IPS-15b (cell line): ENCODE data around the gene EMC10.
A peak's percentile ranks its signal among the peaks of the same experiment; 100 is the strongest.
"Not testable (repeated sequence)": the region's sequence is repeated elsewhere in the genome, so short reads cannot be mapped to it uniquely, and the experiment has no call there.

ENCODE experiments used
- H3K27me3 ChIP-seq: one replicate; pipeline ENCODE4 v1.6.1; 2013; ENCODE audit warnings: low read length; ENCODE audit not compliant: control insufficient read depth, insufficient read depth
- H3K36me3 ChIP-seq: one replicate; pipeline ENCODE4 v1.6.1; 2013; ENCODE audit warnings: low read length; ENCODE audit not compliant: control insufficient read depth, insufficient read depth
- H3K4me1 ChIP-seq: one replicate; pipeline ENCODE4 v1.6.1; 2013; ENCODE audit warnings: mild to moderate bottlenecking, low read length; ENCODE audit not compliant: control insufficient read depth, insufficient read depth
- H3K4me3 ChIP-seq: one replicate; pipeline ENCODE4 v1.5.1; 2013; ENCODE audit warnings: low read depth, low read length
- H3K9ac ChIP-seq: one replicate; pipeline ENCODE4 v1.6.1; 2013; ENCODE audit warnings: low read depth, mild to moderate bottlenecking, low read length
- H3K9me3 ChIP-seq: one replicate; pipeline ENCODE4 v1.6.1; 2013; ENCODE audit warnings: mild to moderate bottlenecking, low read length; ENCODE audit not compliant: control insufficient read depth, insufficient read depth

EMC10 gene

GRCh38 chr19:50435627-50436026 is 40.7 kb upstream of the EMC10 start:
- Histone ChIP-seq H3K27me3 (peaks cover 4% of the 10 kb centered on the region), H3K9me3 (no peaks in the 10 kb centered on the region), H3K4me3 (no peak overlapping the region), H3K4me1 (peaks cover 11% of the 10 kb centered on the region), H3K9ac (no peak overlapping the region), H3K36me3 (no peaks in the 10 kb centered on the region)

- no peaks in the 10 kb centered on the region for H3K9me3 ChIP-seq
- H3K4me3 ChIP-seq: no peak overlapping the region
- H3K27me3 ChIP-seq: no peaks in the 10 kb centered on the region
- H3K4me1 ChIP-seq: peaks cover 6% of the 10 kb centered on the region
- no peaks in the 10 kb centered on the region for H3K36me3 ChIP-seq
- no peak overlapping the region for H3K9ac ChIP-seq
These were observed 38.4 kb upstream of the EMC10 start for GRCh38 chr19:50437862-50438449.

GRCh38 chr19:50439130-50439529 is 37.2 kb upstream of the EMC10 start:
- not testable (repeated sequence) for H3K36me3 ChIP-seq, H3K9ac ChIP-seq, H3K4me3 ChIP-seq, H3K4me1 ChIP-seq, H3K9me3 ChIP-seq, H3K27me3 ChIP-seq

GRCh38 chr19:50444059-50444458 is 32.2 kb upstream of the EMC10 start:
- no peak overlapping the region for H3K4me3 ChIP-seq
- H3K27me3 ChIP-seq: no peaks in the 10 kb centered on the region
- no peaks in the 10 kb centered on the region for H3K9me3 ChIP-seq
- H3K9ac ChIP-seq: no peak overlapping the region
- no peaks in the 10 kb centered on the region for H3K4me1 ChIP-seq
- H3K36me3 ChIP-seq: no peaks in the 10 kb centered on the region

GRCh38 chr19:50447053-50447452 is 29.3 kb upstream of the EMC10 start:
- Histone ChIP-seq H3K36me3 (no peaks in the 10 kb centered on the region), H3K9me3 (no peaks in the 10 kb centered on the region), H3K4me1 (no peaks in the 10 kb centered on the region), H3K27me3 (peaks cover 6% of the 10 kb centered on the region), H3K4me3 (no peak overlapping the region), H3K9ac (no peak overlapping the region)

- Histone ChIP-seq H3K4me1 (no peaks in the 10 kb centered on the region), H3K27me3 (peaks cover 6% of the 10 kb centered on the region)
These were observed 28.6 kb upstream of the EMC10 start for GRCh38 chr19:50447750-50448149.

GRCh38 chr19:50449236-50449899 is 26.9 kb upstream of the EMC10 start:
- no peak overlapping the region for H3K4me3 ChIP-seq
- H3K4me1 ChIP-seq: no peaks in the 10 kb centered on the region
- H3K9me3 ChIP-seq: no peaks in the 10 kb centered on the region
- H3K27me3 ChIP-seq: peaks cover 6% of the 10 kb centered on the region
- H3K9ac ChIP-seq: no peak overlapping the region
- H3K36me3 ChIP-seq: no peaks in the 10 kb centered on the region

More at GRCh38 chr19:50447750-50448149, 28.6 kb upstream of the EMC10 start:
- no peaks in the 10 kb centered on the region for H3K36me3 ChIP-seq
- no peak overlapping the region for H3K9ac ChIP-seq
- no peaks in the 10 kb centered on the region for H3K9me3 ChIP-seq
- H3K4me3 ChIP-seq: no peak overlapping the region

- Histone ChIP-seq H3K9ac (no peak overlapping the region), H3K27me3 (peaks cover 6% of the 10 kb centered on the region), H3K4me1 (no peaks in the 10 kb centered on the region), H3K36me3 (no peaks in the 10 kb centered on the region), H3K9me3 (no peaks in the 10 kb centered on the region), H3K4me3 (peak overlapping the region; percentile 53)
These were observed 25.7 kb upstream of the EMC10 start for GRCh38 chr19:50450369-50451222.

GRCh38 chr19:50451223-50451534 is 25.1 kb upstream of the EMC10 start:
- H3K9ac ChIP-seq: no peak overlapping the region
- no peaks in the 10 kb centered on the region for H3K4me1 ChIP-seq
- H3K36me3 ChIP-seq: no peaks in the 10 kb centered on the region
- H3K4me3 ChIP-seq: peak overlapping the region; percentile 53
- no peaks in the 10 kb centered on the region for H3K9me3 ChIP-seq
- peaks cover 6% of the 10 kb centered on the region for H3K27me3 ChIP-seq

- peaks cover 15% of the 10 kb centered on the region for H3K27me3 ChIP-seq
- no peaks in the 10 kb centered on the region for H3K9me3 ChIP-seq
- H3K36me3 ChIP-seq: no peaks in the 10 kb centered on the region
- no peak overlapping the region for H3K9ac ChIP-seq
- H3K4me1 ChIP-seq: no peaks in the 10 kb centered on the region
- H3K4me3 ChIP-seq: no peak overlapping the region
These were observed 23.1 kb upstream of the EMC10 start for GRCh38 chr19:50453243-50453642.

GRCh38 chr19:50455992-50456391 is 20.3 kb upstream of the EMC10 start:
- H3K36me3 ChIP-seq: no peaks in the 10 kb centered on the region
- no peaks in the 10 kb centered on the region for H3K4me1 ChIP-seq
- H3K27me3 ChIP-seq: peaks cover 13% of the 10 kb centered on the region
- no peak overlapping the region for H3K9ac ChIP-seq
- H3K9me3 ChIP-seq: no peaks in the 10 kb centered on the region
- H3K4me3 ChIP-seq: no peak overlapping the region

GRCh38 chr19:50457300-50457699 is 19.0 kb upstream of the EMC10 start:
- no peaks in the 10 kb centered on the region for H3K4me1 ChIP-seq
- H3K9ac ChIP-seq: no peak overlapping the region
- peaks cover 2% of the 10 kb centered on the region for H3K36me3 ChIP-seq
- H3K27me3 ChIP-seq: peaks cover 13% of the 10 kb centered on the region
- no peak overlapping the region for H3K4me3 ChIP-seq
- H3K9me3 ChIP-seq: no peaks in the 10 kb centered on the region
